Measurements from ENCODE around the gene ACER1.

DNA sequence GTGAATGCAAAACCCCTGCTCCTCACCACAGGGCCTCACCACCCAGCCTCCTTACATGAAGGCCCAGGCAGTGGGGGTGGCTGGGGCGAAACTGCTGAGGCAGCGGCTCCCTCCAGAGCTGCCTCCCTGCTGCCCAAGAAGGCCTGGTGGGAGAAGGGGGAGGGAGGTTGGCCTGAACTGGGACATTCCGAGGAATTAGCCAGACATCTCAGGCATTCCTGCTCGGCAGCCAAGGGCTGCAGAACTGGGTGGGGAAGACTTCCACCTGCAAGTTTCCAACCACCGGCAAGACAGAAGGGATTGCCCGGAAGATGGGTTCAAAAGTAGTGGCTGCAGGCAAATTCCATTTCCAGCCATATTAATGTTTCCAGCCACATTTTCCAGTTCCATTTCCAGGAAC is 44.6 kb upstream of the ACER1 start:
- TF ChIP-seq SIN3A (IDR thresholded peaks at IDR 0.05; ENCODE audit: borderline replicate concordance, insufficient read depth, low read length), result no peak
- TF ChIP-seq, protein P1, sequence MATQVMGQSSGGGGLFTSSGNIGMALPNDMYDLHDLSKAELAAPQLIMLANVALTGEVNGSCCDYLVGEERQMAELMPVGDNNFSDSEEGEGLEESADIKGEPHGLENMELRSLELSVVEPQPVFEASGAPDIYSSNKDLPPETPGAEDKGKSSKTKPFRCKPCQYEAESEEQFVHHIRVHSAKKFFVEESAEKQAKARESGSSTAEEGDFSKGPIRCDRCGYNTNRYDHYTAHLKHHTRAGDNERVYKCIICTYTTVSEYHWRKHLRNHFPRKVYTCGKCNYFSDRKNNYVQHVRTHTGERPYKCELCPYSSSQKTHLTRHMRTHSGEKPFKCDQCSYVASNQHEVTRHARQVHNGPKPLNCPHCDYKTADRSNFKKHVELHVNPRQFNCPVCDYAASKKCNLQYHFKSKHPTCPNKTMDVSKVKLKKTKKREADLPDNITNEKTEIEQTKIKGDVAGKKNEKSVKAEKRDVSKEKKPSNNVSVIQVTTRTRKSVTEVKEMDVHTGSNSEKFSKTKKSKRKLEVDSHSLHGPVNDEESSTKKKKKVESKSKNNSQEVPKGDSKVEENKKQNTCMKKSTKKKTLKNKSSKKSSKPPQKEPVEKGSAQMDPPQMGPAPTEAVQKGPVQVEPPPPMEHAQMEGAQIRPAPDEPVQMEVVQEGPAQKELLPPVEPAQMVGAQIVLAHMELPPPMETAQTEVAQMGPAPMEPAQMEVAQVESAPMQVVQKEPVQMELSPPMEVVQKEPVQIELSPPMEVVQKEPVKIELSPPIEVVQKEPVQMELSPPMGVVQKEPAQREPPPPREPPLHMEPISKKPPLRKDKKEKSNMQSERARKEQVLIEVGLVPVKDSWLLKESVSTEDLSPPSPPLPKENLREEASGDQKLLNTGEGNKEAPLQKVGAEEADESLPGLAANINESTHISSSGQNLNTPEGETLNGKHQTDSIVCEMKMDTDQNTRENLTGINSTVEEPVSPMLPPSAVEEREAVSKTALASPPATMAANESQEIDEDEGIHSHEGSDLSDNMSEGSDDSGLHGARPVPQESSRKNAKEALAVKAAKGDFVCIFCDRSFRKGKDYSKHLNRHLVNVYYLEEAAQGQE (IDR thresholded peaks at IDR 0.05; ENCODE audit: insufficient read depth in 1 of 2, low read depth in 2 of 2, low read length in 2 of 2), result no peak
